Activated naive CD8-positive, alpha-beta T cell treated with anti-CD3 and anti-CD28 coated beads, Interleukin-2, amount 50 U/mL, for 16 hours (primary cell): ENCODE data around the gene HBQ1.
"Not testable (repeated sequence)": the region's sequence is repeated elsewhere in the genome, so short reads cannot be mapped to it uniquely, and the experiment has no call there.

Experiments used
- DNase-seq: peaks from one replicate; pipeline ENCODE4 v3.0.0-alpha.2; 2020; ENCODE audit warnings: low read depth, low spot score

HBQ1 gene

DNA sequence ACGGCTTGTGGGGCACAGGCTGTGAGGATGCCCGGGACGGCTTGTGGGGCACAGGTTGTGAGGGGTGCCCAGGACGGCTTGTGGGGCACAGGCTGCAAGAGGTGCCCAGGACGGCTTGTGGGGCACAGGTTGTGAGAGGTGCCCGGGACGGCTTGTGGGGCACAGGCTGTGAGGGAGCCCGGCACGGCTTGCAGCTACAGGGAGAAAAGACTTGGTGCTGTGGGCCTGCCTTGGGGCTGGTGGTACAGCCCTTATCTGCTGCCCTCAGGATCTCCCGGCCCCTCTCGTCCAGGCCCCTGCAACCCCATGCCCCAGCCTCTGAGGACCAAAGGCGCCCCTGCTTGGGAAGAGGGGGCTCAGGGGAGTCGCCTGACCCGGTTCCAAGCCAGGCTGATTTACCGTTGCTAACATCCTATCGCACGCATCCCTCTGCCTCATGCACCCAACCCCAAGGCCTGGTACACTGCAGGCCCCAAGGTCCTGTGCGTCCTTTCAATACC lies 19.5 kb upstream of the HBQ1 start:
- no peak for DNase-seq

DNA sequence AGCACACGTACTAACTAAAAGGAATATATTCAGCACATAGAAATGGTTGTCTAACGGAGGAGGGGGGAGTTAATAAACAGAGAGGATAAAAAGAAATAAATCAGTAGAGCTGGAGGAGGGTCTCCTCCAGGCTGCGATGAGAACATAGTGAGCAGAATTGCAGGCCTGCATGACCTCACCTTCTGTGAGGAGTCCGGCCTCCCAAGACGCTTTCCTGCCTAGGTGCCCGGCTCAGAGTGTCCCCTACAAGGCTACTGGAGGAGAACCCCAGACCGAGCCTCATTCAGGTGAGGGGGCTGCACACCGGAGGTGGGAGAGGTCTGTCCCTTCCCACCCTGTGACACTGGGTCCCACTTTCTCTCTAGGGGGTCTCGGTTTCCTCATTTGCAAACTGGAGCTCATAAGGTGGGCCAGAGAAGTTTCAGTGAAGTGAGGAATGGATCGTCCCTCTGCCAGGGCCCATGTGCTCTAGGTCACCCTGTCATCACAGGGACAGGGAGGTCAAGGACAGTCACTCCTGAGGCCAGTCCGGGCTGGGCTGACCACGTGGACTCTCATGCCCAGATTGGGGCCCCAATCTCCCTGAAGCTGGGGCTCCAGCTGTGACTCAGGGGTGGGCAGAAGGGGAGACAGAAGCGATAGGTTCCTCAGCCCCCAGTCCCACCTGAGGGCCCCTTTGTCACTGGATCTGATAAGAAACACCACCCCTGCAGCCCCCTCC lies 17.8 kb upstream of the HBQ1 start:
- DNase-seq: no peak

DNA sequence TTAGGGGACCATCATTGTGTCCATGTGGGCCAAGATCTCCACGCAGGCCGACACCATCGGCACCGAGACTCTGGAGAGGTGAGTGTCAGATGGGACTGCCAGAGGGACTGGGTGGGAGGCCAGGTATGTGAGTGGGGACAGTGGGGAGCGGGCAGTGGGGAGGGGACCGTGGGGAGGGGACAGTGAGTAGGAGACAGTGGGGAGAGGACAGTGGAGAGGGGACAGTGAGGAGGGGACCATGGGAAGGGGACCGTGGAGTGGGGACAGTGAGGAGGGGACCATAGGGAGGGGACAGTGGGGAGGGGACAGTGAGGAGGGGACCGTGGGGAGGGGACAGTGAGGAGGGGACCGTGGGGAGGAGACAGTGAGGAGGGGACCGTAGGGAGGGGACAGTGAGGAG lies 17.1 kb upstream of the HBQ1 start:
- DNase-seq: not testable (repeated sequence)

DNA sequence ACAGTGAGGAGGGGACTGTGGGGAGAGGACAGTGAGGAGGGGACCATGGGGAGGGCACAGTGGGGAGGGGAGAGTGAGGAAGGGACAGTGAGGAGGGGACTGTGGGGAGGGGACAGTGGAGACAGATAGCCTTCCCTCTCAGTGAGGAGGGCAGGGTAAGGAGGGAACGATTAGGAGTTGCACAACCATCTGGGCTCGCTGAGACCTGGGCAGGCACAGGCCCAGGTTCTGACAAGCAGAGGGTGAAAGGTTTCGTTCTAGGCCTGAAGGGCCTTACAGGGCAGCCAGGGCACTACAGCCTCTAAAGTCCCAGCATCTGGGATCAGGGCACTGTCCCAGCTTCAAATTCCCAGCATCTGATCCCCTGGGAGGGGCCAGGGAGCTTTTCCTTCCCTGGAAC lies 16.6 kb upstream of the HBQ1 start:
- DNase-seq: not testable (repeated sequence)

DNA sequence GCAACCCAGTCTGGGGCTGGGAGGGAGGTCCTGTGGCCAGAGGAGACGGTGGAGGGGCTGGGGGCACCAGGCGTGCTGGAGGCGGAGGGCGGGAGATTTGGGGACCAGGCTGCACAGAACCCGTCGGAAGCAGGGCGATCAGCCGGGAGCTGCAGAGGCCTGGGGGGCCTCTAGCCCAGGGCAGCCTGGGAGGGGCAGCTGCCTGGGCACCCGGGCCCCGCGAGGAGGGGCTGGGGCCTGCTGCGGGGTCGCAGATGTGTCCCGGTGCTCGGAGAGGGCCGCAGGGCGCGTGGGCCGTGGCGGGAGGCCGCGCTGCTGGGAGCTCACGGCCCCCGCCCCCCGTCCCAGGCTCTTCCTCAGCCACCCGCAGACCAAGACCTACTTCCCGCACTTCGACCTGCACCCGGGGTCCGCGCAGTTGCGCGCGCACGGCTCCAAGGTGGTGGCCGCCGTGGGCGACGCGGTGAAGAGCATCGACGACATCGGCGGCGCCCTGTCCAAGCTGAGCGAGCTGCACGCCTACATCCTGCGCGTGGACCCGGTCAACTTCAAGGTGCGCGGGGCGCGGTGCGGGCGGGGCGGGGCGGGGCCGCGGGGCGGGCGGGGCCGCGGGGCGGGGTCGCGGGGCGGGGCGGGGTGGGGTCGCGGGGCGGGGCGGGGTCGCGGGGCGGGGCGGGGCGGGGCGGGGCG lies 16.0 kb upstream of the HBQ1 start:
- DNase-seq: not testable (repeated sequence)

DNA sequence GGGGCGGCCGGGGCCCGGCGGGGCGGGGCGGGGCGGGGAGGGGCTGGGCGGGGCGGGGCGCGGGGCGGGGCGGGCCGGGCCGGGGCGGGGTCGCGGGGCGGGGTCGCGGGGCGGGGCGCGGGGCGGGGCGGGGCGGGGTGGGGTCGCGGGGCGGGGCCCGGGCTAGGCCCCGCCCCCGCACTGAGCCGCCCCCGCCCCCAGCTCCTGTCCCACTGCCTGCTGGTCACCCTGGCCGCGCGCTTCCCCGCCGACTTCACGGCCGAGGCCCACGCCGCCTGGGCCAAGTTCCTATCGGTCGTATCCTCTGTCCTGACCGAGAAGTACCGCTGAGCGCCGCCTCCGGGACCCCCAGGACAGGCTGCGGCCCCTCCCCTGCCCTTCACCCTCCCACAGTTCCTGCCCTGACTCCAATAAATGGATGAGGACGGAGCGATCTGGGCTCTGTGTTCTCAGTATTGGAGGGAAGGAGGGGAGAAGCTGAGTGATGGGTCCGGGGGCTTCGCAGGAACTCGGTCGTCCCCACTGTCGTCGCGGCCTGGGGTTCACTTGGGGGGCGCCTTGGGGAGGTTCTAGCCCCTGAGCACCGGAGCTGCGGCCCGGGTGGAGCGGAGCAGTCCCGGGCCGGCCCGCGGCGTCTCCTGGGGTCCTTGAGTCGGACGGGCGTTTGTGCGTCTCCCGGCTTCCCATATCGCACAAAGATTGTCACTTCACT lies 15.3 kb upstream of the HBQ1 start:
- DNase-seq: no peak

DNA sequence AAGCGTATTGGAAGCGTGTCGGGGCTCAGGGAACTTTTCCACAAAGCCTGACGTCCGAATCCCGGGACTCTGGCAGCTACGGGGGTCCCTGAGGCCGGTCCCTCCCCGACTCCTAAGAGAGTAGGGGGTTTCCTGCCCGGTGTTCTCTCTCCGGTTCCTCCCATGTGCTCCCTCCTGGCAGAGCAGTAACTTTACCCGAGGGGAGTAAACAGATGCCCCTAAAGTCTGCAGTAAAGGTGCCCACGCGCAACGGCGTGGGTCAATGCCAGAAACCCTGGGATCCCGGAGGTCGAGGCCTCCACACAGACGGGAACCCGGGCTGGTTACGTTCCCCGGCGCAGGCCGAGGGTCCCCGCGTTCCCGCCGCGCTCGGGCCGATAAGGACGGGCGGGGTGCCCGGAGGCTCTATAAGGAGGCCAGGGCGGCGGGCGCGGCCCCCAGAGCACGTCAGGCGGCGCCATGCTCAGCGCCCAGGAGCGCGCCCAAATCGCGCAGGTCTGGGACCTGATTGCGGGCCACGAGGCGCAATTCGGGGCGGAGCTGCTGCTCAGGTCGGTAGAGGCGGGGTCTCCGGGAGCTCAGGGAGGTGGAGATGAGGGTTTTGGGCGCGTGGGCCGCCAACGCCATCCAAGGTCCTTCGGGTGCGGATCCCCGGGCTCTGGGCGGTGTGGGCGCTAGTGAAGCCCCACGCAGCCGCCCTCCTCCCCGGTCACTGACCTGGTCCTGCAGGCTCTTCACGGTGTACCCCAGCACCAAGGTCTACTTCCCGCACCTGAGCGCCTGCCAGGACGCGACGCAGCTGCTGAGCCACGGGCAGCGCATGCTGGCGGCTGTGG lies 14.5 kb upstream of the HBQ1 start, which contains the start of gene HBM:
Gene HBM, plus strand, starts transcription at position 440 of the 836 bp plus-strand sequence. Its CDS starts 20 bp downstream, at position 460.
- DNase-seq: no peak

DNA sequence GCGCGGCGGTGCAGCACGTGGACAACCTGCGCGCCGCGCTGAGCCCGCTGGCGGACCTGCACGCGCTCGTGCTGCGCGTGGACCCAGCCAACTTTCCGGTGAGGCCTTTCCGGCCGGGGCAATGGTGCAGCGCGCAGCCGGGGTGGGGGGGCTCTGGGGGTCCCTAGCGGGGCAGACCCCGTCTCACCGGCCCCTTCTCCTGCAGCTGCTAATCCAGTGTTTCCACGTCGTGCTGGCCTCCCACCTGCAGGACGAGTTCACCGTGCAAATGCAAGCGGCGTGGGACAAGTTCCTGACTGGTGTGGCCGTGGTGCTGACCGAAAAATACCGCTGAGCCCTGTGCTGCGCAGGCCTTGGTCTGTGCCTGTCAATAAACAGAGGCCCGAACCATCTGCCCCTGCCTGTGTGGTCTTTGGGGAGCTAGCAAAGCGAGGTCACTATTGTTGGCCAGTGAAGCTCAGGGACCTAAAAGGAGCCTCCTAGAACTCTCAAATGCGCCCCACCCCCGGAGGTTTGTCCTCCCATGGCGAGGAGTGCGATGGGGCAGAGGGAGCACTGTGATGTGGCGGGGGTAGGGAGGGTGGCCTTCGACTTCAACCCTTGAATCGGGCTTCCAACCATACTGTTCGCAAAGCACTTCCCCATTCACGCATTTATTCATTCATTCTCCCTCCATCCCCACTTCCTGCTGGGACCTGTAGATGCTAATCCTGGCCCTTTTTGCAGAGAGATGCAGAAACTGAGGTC lies 13.7 kb upstream of the HBQ1 start:
- no peak for DNase-seq

DNA sequence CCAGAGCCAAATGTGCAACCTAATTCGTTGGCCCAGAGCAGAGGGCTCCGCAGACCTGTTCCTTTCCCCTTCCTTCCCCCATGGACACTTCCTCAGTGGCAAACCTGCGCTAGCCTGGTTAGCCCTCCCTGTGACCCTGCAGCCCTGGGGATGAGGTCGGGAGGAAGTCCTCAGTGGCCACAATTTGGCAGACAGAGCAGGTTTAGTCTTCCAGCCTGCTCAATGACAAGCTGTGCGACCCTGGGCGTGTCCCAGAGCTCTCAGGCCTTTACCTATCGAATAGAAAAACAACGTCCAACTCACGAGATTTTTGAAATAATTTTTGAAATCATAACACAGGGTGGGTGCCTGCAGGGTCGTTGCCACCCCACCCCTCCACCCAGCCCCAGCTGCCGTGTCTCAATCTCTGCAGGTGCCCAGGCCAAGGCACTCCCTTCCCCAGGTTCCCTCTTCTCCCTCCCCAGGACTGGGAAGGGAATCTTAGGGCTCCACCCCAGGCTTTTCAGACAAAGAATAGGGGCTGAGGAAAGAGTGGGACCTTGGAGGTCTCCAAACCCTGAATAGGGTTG lies 13.1 kb upstream of the HBQ1 start:
- DNase-seq: no peak

DNA sequence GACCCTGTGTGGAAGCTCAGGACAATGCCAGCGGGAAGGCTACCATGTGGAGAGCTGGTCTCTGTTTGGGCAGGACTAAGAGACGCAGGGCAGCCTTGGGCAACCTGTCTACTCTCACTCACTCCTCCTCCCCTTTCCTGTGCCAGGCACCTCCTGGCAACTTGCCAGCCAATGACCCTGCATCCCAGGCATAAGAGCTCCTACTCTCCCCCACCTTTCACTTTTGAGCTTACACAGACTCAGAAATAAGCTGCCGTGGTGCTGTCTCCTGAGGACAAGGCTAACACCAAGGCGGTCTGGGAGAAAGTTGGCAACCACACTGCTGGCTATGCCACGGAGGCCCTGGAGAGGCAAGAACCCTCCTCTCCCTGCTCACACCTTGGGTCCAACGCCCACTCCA lies 11.8 kb upstream of the HBQ1 start:
- DNase-seq: no peak

DNA sequence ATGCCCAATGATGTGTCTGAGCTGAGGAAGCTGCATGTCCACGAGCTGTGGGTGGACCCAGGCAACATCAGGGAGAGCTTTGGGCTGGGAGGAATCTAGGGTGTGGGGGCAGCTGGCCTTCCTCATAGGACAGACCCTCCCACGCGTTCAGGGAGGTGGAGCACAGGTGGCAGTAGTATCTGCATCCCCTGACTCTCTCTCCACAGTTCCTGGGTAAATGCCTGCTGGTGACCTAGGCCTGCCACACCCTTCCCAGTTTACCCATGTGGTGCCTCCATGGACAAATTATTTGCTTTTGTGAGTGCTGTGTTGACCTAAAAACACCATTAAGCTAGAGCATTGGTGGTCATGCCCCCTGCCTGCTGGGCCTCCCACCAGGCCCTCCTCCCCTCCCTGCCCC lies 11.2 kb upstream of the HBQ1 start:
- no peak for DNase-seq

DNA sequence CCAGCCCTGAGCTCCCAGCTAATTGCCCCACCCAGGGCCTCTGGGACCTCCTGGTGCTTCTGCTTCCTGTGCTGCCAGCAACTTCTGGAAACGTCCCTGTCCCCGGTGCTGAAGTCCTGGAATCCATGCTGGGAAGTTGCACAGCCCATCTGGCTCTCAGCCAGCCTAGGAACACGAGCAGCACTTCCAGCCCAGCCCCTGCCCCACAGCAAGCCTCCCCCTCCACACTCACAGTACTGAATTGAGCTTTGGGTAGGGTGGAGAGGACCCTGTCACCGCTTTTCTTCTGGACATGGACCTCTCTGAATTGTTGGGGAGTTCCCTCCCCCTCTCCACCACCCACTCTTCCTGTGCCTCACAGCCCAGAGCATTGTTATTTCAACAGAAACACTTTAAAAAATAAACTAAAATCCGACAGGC lies 10.2 kb upstream of the HBQ1 start:
- not testable (repeated sequence) for DNase-seq

DNA sequence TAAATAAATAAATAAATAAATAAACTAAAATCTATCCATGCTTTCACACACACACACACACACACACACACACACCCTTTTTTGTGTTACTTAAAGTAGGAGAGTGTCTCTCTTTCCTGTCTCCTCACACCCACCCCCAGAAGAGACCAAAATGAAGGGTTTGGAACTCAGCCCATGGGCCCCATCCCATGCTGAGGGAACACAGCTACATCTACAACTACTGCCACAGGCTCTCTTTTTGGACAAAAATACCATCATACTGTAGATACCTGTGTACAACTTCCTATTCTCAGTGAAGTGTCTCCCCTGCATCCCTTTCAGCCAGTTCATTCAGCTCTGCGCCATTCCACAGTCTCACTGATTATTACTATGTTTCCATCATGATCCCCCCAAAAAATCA lies 9.5 kb upstream of the HBQ1 start:
- no peak for DNase-seq

DNA sequence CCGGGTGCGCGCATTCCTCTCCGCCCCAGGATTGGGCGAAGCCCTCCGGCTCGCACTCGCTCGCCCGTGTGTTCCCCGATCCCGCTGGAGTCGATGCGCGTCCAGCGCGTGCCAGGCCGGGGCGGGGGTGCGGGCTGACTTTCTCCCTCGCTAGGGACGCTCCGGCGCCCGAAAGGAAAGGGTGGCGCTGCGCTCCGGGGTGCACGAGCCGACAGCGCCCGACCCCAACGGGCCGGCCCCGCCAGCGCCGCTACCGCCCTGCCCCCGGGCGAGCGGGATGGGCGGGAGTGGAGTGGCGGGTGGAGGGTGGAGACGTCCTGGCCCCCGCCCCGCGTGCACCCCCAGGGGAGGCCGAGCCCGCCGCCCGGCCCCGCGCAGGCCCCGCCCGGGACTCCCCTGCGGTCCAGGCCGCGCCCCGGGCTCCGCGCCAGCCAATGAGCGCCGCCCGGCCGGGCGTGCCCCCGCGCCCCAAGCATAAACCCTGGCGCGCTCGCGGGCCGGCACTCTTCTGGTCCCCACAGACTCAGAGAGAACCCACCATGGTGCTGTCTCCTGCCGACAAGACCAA lies 7.8 kb upstream of the HBQ1 start, which contains the start of gene HBA2:
Gene HBA2, plus strand, starts transcription at position 503 of the 568 bp plus-strand sequence. Its CDS starts 37 bp downstream, at position 540.
- DNase-seq: not testable (repeated sequence)

DNA sequence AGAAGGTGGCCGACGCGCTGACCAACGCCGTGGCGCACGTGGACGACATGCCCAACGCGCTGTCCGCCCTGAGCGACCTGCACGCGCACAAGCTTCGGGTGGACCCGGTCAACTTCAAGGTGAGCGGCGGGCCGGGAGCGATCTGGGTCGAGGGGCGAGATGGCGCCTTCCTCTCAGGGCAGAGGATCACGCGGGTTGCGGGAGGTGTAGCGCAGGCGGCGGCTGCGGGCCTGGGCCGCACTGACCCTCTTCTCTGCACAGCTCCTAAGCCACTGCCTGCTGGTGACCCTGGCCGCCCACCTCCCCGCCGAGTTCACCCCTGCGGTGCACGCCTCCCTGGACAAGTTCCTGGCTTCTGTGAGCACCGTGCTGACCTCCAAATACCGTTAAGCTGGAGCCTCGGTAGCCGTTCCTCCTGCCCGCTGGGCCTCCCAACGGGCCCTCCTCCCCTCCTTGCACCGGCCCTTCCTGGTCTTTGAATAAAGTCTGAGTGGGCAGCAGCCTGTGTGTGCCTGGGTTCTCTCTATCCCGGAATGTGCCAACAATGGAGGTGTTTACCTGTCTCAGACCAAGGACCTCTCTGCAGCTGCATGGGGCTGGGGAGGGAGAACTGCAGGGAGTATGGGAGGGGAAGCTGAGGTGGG lies 6.9 kb upstream of the HBQ1 start:
- DNase-seq: not testable (repeated sequence)

DNA sequence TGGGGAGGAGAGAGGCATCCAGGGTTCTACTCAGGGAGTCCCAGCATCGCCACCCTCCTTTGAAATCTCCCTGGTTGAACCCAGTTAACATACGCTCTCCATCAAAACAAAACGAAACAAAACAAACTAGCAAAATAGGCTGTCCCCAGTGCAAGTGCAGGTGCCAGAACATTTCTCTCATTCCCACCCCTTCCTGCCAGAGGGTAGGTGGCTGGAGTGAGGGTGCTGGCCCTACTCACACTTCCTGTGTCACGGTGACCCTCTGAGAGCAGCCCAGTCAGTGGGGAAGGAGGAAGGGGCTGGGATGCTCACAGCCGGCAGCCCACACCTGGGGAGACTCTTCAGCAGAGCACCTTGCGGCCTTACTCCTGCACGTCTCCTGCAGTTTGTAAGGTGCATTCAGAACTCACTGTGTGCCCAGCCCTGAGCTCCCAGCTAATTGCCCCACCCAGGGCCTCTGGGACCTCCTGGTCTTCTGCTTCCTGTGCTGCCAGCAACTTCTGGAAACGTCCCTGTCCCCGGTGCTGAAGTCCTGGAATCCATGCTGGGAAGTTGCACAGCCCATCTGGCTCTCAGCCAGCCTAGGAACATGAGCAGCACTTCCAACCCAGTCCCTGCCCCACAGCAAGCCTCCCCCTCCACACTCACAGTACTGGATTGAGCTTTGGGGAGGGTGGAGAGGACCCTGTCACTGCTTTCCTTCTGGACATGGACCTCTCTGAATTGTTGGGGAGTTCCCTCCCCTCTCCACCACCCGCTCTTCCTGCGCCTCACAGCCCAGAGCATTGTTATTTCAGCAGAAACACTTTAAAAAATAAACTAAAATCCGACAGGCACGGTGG lies 6.1 kb upstream of the HBQ1 start:
- DNase-seq: not testable (repeated sequence)

DNA sequence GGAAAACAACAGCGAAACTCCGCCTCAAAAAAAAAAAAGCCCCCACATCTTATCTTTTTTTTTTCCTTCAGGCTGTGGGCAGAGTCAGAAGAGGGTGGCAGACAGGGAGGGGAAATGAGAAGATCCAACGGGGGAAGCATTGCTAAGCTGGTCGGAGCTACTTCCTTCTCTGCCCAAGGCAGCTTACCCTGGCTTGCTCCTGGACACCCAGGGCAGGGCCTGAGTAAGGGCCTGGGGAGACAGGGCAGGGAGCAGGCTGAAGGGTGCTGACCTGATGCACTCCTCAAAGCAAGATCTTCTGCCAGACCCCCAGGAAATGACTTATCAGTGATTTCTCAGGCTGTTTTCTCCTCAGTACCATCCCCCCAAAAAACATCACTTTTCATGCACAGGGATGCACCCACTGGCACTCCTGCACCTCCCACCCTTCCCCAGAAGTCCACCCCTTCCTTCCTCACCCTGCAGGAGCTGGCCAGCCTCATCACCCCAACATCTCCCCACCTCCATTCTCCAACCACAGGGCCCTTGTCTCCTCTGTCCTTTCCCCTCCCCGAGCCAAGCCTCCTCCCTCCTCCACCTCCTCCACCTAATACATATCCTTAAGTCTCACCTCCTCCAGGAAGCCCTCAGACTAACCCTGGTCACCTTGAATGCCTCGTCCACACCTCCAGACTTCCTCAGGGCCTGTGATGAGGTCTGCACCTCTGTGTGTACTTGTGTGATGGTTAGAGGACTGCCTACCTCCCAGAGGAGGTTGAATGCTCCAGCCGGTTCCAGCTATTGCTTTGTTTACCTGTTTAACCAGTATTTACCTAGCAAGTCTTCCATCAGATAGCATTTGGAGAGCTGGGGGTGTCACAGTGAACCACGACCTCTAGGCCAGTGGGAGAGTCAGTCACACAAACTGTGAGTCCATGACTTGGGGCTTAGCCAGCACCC lies 5.0 kb upstream of the HBQ1 start:
- DNase-seq: no peak
